HepG2 (cell line): ENCODE results near the gene COL9A3. TPM values are rescaled to one million over a fixed set of nuclear protein-coding genes. Genes with fewer than 3 reads are reported as not detected.
A peak's percentile ranks its signal among the peaks of the same experiment; 100 is the strongest.

Experiments
- ATAC-seq: fragments of 200-7000 bp; cut with Tn5 transposase; 3 replicates; pipeline ENCODE4 v1.9.1; 2020; ENCODE audit warnings: mild to moderate bottlenecking, moderate library complexity
- BruUV-seq: library from RNA; stranded (reverse); fragments of 400-500 nt; replicated peaks from 2 replicates; lab custom pipeline; 2021; lab: Mats Ljungman, UMichigan
- CTCF ChIA-PET: fragments of 300-600 bp; formaldehyde crosslinking; extraction: SDS; loops from one replicate; lab custom pipeline; 2021; ENCODE audit warnings: low total read pairs, inconsistent platforms, low intra/inter-chr PET ratio; lab: Yijun Ruan, JAX
- POLR2A ChIA-PET: fragments of 350-600 bp; sonication (Branson Sonifier 250); formaldehyde crosslinking; loops from one replicate; lab custom pipeline; 2020; ENCODE audit warnings: antibody characterized with exemption, inconsistent platforms; lab: Yijun Ruan, JAX
- DNase-seq: peaks from one replicate; pipeline ENCODE4 v3.0.0-alpha.2; 2015; ENCODE audit warnings: low spot score
- FAIRE-seq: peaks from 3 replicates; lab custom pipeline; 2011; peaks lifted over from hg19 to GRCh38; lab: Jason Lieb, UNC
- H2AFZ ChIP-seq: one replicate; pipeline ENCODE4 v1.6.1; 2011; ENCODE audit warnings: low read length, inconsistent platforms
- H3K27ac ChIP-seq: fragments of 300-600 bp; 3 replicates; pipeline ENCODE4 v1.8.0; 2011; ENCODE audit warnings: mixed run types, mild to moderate bottlenecking, mixed read lengths, low read length, inconsistent platforms; ENCODE audit not compliant: insufficient read depth; ENCODE audit errors: extremely low read length
- H3K27me3 ChIP-seq, 2 experiments: fragments of 200-600 bp in 1 of 2; 2 replicates in 1 of 2; 3 replicates in 1 of 2; pipeline versions ENCODE4 v1.6.0 to v1.8.0; 2011; ENCODE audit warnings: low read length in 2 of 2, mild to moderate bottlenecking in 2 of 2, moderate library complexity in 2 of 2, inconsistent platforms in 1 of 2; ENCODE audit not compliant: insufficient read depth in 2 of 2, control insufficient read depth in 1 of 2
- H3K36me3 ChIP-seq, 2 experiments: fragments of 200-600 bp in 1 of 2; replicated peaks in 1 of 2; 2 replicates in 1 of 2; 3 replicates in 1 of 2; pipeline versions ENCODE4 v1.5.1 to v1.8.0; 2011; ENCODE audit warnings: low read length in 2 of 2, inconsistent platforms in 1 of 2; ENCODE audit not compliant: insufficient read depth in 2 of 2, control insufficient read depth in 1 of 2
- H3K4me1 ChIP-seq: 2 replicates; pipeline ENCODE4 v1.5.1; 2012; ENCODE audit warnings: low read length, inconsistent platforms; ENCODE audit not compliant: insufficient read depth
- H3K4me2 ChIP-seq: 2 replicates; pipeline ENCODE4 v1.6.0; 2011; ENCODE audit warnings: low read depth, low read length, inconsistent platforms
- H3K4me3 ChIP-seq, 3 experiments: fragments of 200-600 bp in 1 of 3; sonication (generic), shearing (Covaris generic) in 1 of 3; replicated peaks in 1 of 3; 2 replicates each; pipeline ENCODE4 v1.5.1; 2011 to 2016; ENCODE audit warnings: low read length in 3 of 3, inconsistent platforms in 2 of 3, low read depth in 2 of 3, mild to moderate bottlenecking in 2 of 3, control low read depth in 1 of 3, mixed read lengths in 1 of 3; ENCODE audit not compliant: insufficient read depth in 1 of 3
- H3K79me2 ChIP-seq: one replicate; pipeline ENCODE4 v1.6.1; 2011; ENCODE audit warnings: low read length, inconsistent platforms; ENCODE audit not compliant: insufficient read depth
- H3K9ac ChIP-seq: 2 replicates; pipeline ENCODE4 v1.6.0; 2011; ENCODE audit warnings: mild to moderate bottlenecking, low read depth, low read length, inconsistent platforms; ENCODE audit not compliant: insufficient read depth
- H3K9me3 ChIP-seq: 2 replicates; pipeline ENCODE4 v1.5.1; 2012; ENCODE audit warnings: mild to moderate bottlenecking, low read length
- H4K20me1 ChIP-seq: 2 replicates; pipeline ENCODE4 v1.6.0; 2011; ENCODE audit warnings: inconsistent platforms, mild to moderate bottlenecking, low read length, moderate library complexity; ENCODE audit not compliant: insufficient read depth
- CENPT ChIP-seq: sonication (generic); formaldehyde crosslinking; IDR thresholded peaks from 2 replicates; pipeline ENCODE4 v1.8.0; 2022; ENCODE audit warnings: low read depth, mild to moderate bottlenecking, moderate library complexity, missing genetic modification reagents
- CERS6 ChIP-seq: sonication (generic); formaldehyde crosslinking; IDR thresholded peaks from 2 replicates; pipeline ENCODE4 v1.5.0; 2020; ENCODE audit warnings: missing genetic modification reagents
- CREM ChIP-seq, 2 experiments: sonication (generic) in 1 of 2; formaldehyde crosslinking in 1 of 2; IDR thresholded peaks; 2 replicates each; pipeline versions ENCODE4 v1.4.0 to v1.6.1; 2016 to 2020; ENCODE audit warnings: antibody characterized with exemption in 1 of 2, mild to moderate bottlenecking in 1 of 2, missing genetic modification reagents in 1 of 2
- FOXM1 ChIP-seq: sonication (generic); formaldehyde crosslinking; IDR thresholded peaks from 2 replicates; pipeline ENCODE4 v1.5.0; 2020; ENCODE audit warnings: missing genetic modification reagents
- IRF2 ChIP-seq: IDR thresholded peaks from 2 replicates; pipeline ENCODE4 v1.6.1; 2018; ENCODE audit warnings: missing genetic modification reagents, missing compliant biosample characterization
- KDM6A ChIP-seq: IDR thresholded peaks from 2 replicates; pipeline ENCODE4 v1.6.1; 2016; ENCODE audit warnings: low read depth
- KLF9 ChIP-seq: IDR thresholded peaks from 2 replicates; pipeline ENCODE4 v1.6.1; 2016; ENCODE audit warnings: low read depth
- MED13 ChIP-seq: sonication (generic); formaldehyde crosslinking; IDR thresholded peaks from 2 replicates; pipeline ENCODE4 v1.5.0; 2020; ENCODE audit warnings: missing genetic modification reagents
- MIER2 ChIP-seq: IDR thresholded peaks from 2 replicates; pipeline ENCODE4 v1.6.1; 2016; ENCODE audit warnings: missing biosample characterization, missing genetic modification reagents
- MYC ChIP-seq: sonication (generic); formaldehyde crosslinking; IDR thresholded peaks from 2 replicates; pipeline ENCODE4 v1.9.0; 2021; ENCODE audit warnings: missing genetic modification reagents, borderline replicate concordance
- NFATC3 ChIP-seq: sonication (generic); formaldehyde crosslinking; IDR thresholded peaks from 2 replicates; pipeline ENCODE4 v1.5.1; 2020; ENCODE audit warnings: mild to moderate bottlenecking, missing genetic modification reagents
- SALL1 ChIP-seq: sonication (generic); formaldehyde crosslinking; IDR thresholded peaks from 2 replicates; pipeline ENCODE4 v1.8.0; 2022; ENCODE audit warnings: mild to moderate bottlenecking, missing genetic modification reagents
- SNAPC2 ChIP-seq: sonication (generic); formaldehyde crosslinking; IDR thresholded peaks from 2 replicates; pipeline ENCODE4 v1.8.1; 2022; ENCODE audit warnings: mild to moderate bottlenecking, missing genetic modification reagents
- TAF1 ChIP-seq: sonication (generic); formaldehyde crosslinking; IDR thresholded peaks from 2 replicates; pipeline ENCODE4 v1.4.0; 2020; ENCODE audit warnings: missing genetic modification reagents
- ZBED4 ChIP-seq: sonication (generic); formaldehyde crosslinking; IDR thresholded peaks from 2 replicates; pipeline ENCODE4 v1.4.0; 2020; ENCODE audit warnings: missing genetic modification reagents, borderline replicate concordance
- ZBTB14 ChIP-seq: sonication (generic); formaldehyde crosslinking; IDR thresholded peaks from 2 replicates; pipeline ENCODE4 v1.4.0; 2020; ENCODE audit warnings: missing genetic modification reagents
- ZBTB8A ChIP-seq: sonication (generic); formaldehyde crosslinking; IDR thresholded peaks from 2 replicates; pipeline ENCODE4 v1.4.0; 2020; ENCODE audit warnings: mild to moderate bottlenecking, low read depth, missing genetic modification reagents, borderline replicate concordance
- ZNF235 ChIP-seq: sonication (generic); formaldehyde crosslinking; IDR thresholded peaks from 2 replicates; pipeline ENCODE4 v1.8.1; 2023; ENCODE audit warnings: mild to moderate bottlenecking, missing genetic modification reagents, borderline replicate concordance
- ZNF264 ChIP-seq: sonication (generic); formaldehyde crosslinking; IDR thresholded peaks from 2 replicates; pipeline ENCODE4 v1.4.0; 2020; ENCODE audit warnings: missing genetic modification reagents
- ZSCAN9 ChIP-seq: IDR thresholded peaks from 2 replicates; pipeline ENCODE4 v1.6.1; 2016; ENCODE audit warnings: borderline replicate concordance
- WGBS: methylation state at CpG from one replicate; pipeline ENCODE4 v1.1.6; 2017; ENCODE audit warnings: low lambda C conversion rate; 5-methylcytosine and 5-hydroxymethylcytosine counted together
- in situ Hi-C: cut with HindIII; loops from 2 replicates; pipeline ENCODE4 v1.10.0; 2017; ENCODE audit warnings: low pct_unique_long_range_greater_than_20kb; ENCODE audit not compliant: extremely low pct_ligation_motif_present
- intact Hi-C: fragments of 100-400 bp; cut with micrococcal nuclease; formaldehyde crosslinking; loops from one replicate; pipeline ENCODE4 v1.10.0; 2022; ENCODE audit not compliant: unreplicated experiment
- polyA plus RNA-seq, 8 experiments: library from polyadenylated mRNA; depleted of rRNA in 3 of 8; stranded (reverse) in 7 of 8; unstranded in 1 of 8; fragments of >200 nt; fragmentation: Illumina TruSeq in 4 of 8; extraction: Trizol in 4 of 8; gene quantifications; 2 replicates each; pipeline versions ENCODE4 v1.2.1 to v1.2.3, GENCODE V29; 2011 to 2016; ENCODE audit warnings: low read depth in 4 of 8, missing spikeins in 1 of 8, mixed read lengths in 1 of 8; ENCODE audit not compliant: insufficient read depth in 1 of 8
- total RNA-seq, 5 experiments: library from RNA; depleted of rRNA; stranded (reverse); fragments of >200 nt; fragmentation: Illumina TruSeq; extraction: Trizol; gene quantifications; 2 replicates each; pipeline ENCODE4 v1.2.3, GENCODE V29; 2016; ENCODE audit warnings: low read depth in 1 of 5

Gene COL9A3
- total and polyA plus RNA-seq, 2 of the 13 experiments (the other 11 are each of a cell fraction or from before 2014, with no cell fraction given), result 155 to 204 TPM

- FAIRE-seq (no peak), DNase-seq (no peak), ATAC-seq (no peak)
- CTCF ChIA-PET, result no interaction called here
- Histone ChIP-seq H2AFZ (no peak overlapping the region), H3K4me2 (0 out of 2 replicates have a peak overlapping the region, but pooled peaks have one; percentile 81), H3K4me3 (no peak overlapping the region), H3K9ac (0 out of 2 replicates have a peak overlapping the region, but pooled peaks have one; percentile 9), H3K4me1 (peaks cover 77% of the 10 kb centered on the region), H3K27me3 (no peaks in the 10 kb centered on the region), H3K79me2 (peaks cover 6% of the 10 kb centered on the region), H4K20me1 (peaks cover 4% of the 10 kb centered on the region; the same call in 1 of the 2 replicates), H3K9me3 (no peaks in the 10 kb centered on the region), H3K36me3 (no peaks in the 10 kb centered on the region), H3K27ac (no peak overlapping the region)
- intact Hi-C loops (loop anchor here (5.0 kb wide), 1 partner anchor 41 kb away; the partner anchor contains the start of gene TCFL5), in situ Hi-C loops (no loop called here)
- 86% methylated on average over 18 of the region's 19 CpGs for WGBS
- POLR2A ChIA-PET, result interaction anchor here (6.8 kb wide), 1 partner anchor 26 kb away, joined by 64 read pairs; the partner anchor contains the start of gene MRGBP
- BruUV-seq, result no TSS peak
- TF ChIP-seq FOXM1 (CRISPR knock-in tag), result no peak
- no peak for TF ChIP-seq MIER2
- no peak for TF ChIP-seq CENPT (CRISPR knock-in tag)
- 0 out of 2 replicates have a peak, but pooled peaks have one; percentile 12 for TF ChIP-seq CREM (IDR thresholded peaks at IDR 0.05)
- no peak for TF ChIP-seq CREM (CRISPR knock-in tag; IDR thresholded peaks at IDR 0.05)
- TF ChIP-seq ZSCAN9 (CRISPR knock-in tag), result no peak
- TF ChIP-seq KLF9 (CRISPR knock-in tag), result no peak
- TF ChIP-seq ZNF235 (CRISPR knock-in tag), result no peak
- TF ChIP-seq TAF1 (CRISPR knock-in tag), result no peak
- TF ChIP-seq ZBTB14 (CRISPR knock-in tag), result 0 out of 2 replicates have a peak, but pooled peaks have one; percentile 12
- TF ChIP-seq ZNF264 (CRISPR knock-in tag), result no peak
- no peak for TF ChIP-seq CERS6 (CRISPR knock-in tag)
- TF ChIP-seq ZBTB8A (CRISPR knock-in tag), result no peak
- no peak for TF ChIP-seq SNAPC2 (CRISPR knock-in tag)
- no peak for TF ChIP-seq MYC (CRISPR knock-in tag)
- TF ChIP-seq ZBED4, result no peak
- no peak for TF ChIP-seq KDM6A (CRISPR knock-in tag)
- TF ChIP-seq SALL1 (CRISPR knock-in tag), result no peak
- TF ChIP-seq NFATC3 (CRISPR knock-in tag), result no peak
- 0 out of 2 replicates have a peak, but pooled peaks have one; percentile 22 for TF ChIP-seq MED13 (CRISPR knock-in tag)
- no peak for TF ChIP-seq IRF2
Observed at GRCh38 chr20:62820962-62821725, 4.3 kb downstream of the COL9A3 start.
